ENCODE measurements around the gene ESRRB.

DNA sequence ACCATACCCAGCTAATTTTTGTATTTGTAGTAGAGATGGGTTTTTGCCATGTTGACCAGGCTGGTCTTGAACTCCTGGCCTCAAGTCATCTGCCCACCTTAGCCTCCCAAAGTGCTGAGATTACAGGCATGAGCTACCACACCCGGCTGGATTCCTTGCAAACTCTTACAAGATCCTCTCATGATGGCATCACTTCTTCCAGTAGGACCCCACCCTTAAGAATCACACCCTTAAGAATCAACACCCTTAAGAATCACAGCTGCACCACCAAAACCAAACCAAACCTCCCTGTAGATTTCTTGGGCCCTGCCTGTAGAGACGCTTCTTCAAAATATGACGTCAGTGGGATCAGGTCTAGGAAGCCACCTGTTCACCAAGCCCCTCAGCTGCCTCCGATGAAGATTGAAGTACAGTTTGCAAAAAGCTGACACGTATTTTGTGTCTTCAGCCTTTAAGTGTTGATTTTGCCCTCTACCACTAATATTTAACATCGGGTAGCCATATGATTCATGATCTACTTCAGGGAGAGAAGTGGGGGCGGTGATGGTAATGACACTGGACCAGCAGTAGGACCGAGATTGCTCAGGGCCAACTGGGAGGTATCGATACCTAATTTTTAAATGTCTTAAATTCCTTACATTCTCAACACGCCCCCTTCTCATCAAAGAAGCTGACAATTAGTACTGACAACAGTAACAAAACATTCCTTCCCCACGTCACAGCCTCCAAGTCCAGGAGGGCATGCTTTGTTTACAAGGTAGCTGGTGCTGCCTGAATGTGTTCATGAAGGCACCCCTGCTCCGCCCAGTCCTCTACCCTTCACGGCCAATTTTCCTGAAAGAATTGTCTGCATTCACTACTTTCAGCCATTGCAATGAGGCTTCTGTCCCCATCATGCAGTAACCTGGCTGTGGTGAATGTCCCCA is 57.2 kb downstream of the ESRRB start:
- TF ChIP-seq POLR2A (IDR thresholded peaks at IDR 0.05; ENCODE audit: extremely low read depth, insufficient read length) (no peak), MYC (IDR thresholded peaks at IDR 0.05; ENCODE audit: low read depth, low read length) (no peak)
- TF ChIP-seq, protein P1, sequence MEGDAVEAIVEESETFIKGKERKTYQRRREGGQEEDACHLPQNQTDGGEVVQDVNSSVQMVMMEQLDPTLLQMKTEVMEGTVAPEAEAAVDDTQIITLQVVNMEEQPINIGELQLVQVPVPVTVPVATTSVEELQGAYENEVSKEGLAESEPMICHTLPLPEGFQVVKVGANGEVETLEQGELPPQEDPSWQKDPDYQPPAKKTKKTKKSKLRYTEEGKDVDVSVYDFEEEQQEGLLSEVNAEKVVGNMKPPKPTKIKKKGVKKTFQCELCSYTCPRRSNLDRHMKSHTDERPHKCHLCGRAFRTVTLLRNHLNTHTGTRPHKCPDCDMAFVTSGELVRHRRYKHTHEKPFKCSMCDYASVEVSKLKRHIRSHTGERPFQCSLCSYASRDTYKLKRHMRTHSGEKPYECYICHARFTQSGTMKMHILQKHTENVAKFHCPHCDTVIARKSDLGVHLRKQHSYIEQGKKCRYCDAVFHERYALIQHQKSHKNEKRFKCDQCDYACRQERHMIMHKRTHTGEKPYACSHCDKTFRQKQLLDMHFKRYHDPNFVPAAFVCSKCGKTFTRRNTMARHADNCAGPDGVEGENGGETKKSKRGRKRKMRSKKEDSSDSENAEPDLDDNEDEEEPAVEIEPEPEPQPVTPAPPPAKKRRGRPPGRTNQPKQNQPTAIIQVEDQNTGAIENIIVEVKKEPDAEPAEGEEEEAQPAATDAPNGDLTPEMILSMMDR (IDR thresholded peaks at IDR 0.05; ENCODE audit: low read depth, low read length) = no peak
- TF ChIP-seq, protein P2, sequence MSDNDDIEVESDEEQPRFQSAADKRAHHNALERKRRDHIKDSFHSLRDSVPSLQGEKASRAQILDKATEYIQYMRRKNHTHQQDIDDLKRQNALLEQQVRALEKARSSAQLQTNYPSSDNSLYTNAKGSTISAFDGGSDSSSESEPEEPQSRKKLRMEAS (IDR thresholded peaks at IDR 0.05; ENCODE audit: low read depth, low read length) = no peak
